Gastrocnemius medialis (tissue), 4 donors: Measurements from ENCODE around the gene OBSCN.
A peak's percentile ranks its signal among the peaks of the same experiment; 100 is the strongest.

Experiments used
- CTCF ChIP-seq, 5 experiments: fragments of 450-650 bp in 3 of 5; fragments of 200-600 bp in 2 of 5; sonication (generic) in 2 of 5; IDR thresholded peaks in 4 of 5; conservative IDR thresholded peaks in 1 of 5; 1 replicate in 4 of 5; 2 replicates in 1 of 5; pipeline ENCODE4 v1.5.1; 2016 to 2019; ENCODE audit warnings: antibody characterized with exemption in 5 of 5, mild to moderate bottlenecking in 3 of 5, moderate library complexity in 3 of 5
- POLR2A ChIP-seq, 2 donors: fragments of 450-650 bp; IDR thresholded peaks; one replicate each; pipeline ENCODE4 v1.6.1; 2017; ENCODE audit warnings: antibody characterized with exemption in 2 of 2, mild to moderate bottlenecking in 2 of 2, moderate library complexity in 2 of 2

DNA sequence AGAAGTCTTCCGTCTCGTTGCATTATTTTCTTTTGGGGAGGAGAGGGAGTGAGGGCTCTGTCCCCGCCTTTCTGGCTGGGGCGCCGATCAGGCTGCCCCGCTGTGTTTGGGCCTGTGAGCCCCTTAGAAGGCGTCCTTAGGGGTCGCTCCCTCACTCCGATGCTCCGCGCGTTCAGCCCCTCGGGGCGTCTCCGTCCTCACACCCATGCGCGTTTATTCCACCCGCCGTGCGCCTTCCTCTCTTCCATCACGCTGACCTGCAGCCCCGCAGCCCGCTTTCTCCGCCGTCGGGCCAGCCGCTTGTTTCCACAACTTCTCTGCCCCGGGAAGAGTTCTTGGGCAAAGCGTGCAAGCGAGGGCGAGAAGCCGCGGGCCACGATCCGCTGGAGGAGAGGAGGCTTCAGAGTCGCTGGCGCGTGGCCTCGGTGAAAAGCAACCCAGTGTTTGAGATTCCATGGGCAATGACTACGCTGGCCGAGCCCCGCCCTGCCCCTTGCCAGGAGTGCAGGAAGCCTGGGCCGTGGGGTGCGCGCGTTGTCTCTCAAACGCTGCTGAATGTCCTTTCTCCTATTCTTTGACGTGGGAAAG lies 171.1 kb downstream of the OBSCN start:
- TF ChIP-seq CTCF (IDR thresholded peaks at IDR 0.05 in 4 of 5, conservative IDR thresholded peaks at IDR 0.05 in 1 of 5) (peak in 1 of 5 experiments; percentile 3), POLR2A (IDR thresholded peaks at IDR 0.05) (no peak)
